GM23248 (cell line): Measurements from ENCODE around the gene CD164L2. TPM values are rescaled to one million over a fixed set of nuclear protein-coding genes. Genes with fewer than 3 reads are reported as not detected.
A peak's percentile ranks its signal among the peaks of the same experiment; 100 is the strongest.

Source experiments
- DNase-seq: peaks from one replicate; pipeline ENCODE4 v3.0.0-alpha.2; 2015
- H2AFZ ChIP-seq: fragments of 200-600 bp; sonication (generic); 2 replicates; pipeline ENCODE4 v1.6.1; 2016; ENCODE audit warnings: antibody characterized with exemption
- H3F3A ChIP-seq: fragments of 200-600 bp; sonication (generic); 2 replicates; pipeline ENCODE4 v1.6.1; 2016; ENCODE audit warnings: mild to moderate bottlenecking, antibody characterized with exemption, mixed run types; ENCODE audit not compliant: insufficient read depth
- H3K27ac ChIP-seq: fragments of 200-600 bp; sonication (generic); 2 replicates; pipeline ENCODE4 v1.5.1; 2016; ENCODE audit warnings: mild to moderate bottlenecking
- H3K27me3 ChIP-seq: fragments of 200-600 bp; sonication (generic); replicated peaks from 2 replicates; pipeline ENCODE4 v1.6.1; 2016; ENCODE audit warnings: mild to moderate bottlenecking; ENCODE audit not compliant: insufficient read depth
- H3K36me3 ChIP-seq: fragments of 200-600 bp; sonication (generic); 2 replicates; pipeline ENCODE4 v1.6.1; 2016; ENCODE audit warnings: low read depth, mild to moderate bottlenecking
- H3K4me1 ChIP-seq: fragments of 200-600 bp; sonication (generic); 2 replicates; pipeline ENCODE4 v1.6.1; 2016; ENCODE audit warnings: mild to moderate bottlenecking; ENCODE audit not compliant: insufficient read depth
- H3K4me2 ChIP-seq: fragments of 200-600 bp; sonication (generic); one replicate; pipeline ENCODE4 v1.6.1; 2016; ENCODE audit warnings: mild to moderate bottlenecking; ENCODE audit not compliant: unreplicated experiment
- H3K4me3 ChIP-seq: fragments of 200-600 bp; sonication (generic); 2 replicates; pipeline ENCODE4 v1.5.1; 2016; ENCODE audit warnings: mild to moderate bottlenecking
- H3K79me2 ChIP-seq: fragments of 200-600 bp; sonication (generic); 2 replicates; pipeline ENCODE4 v1.6.1; 2016; ENCODE audit warnings: mild to moderate bottlenecking; ENCODE audit not compliant: insufficient read depth
- H3K9ac ChIP-seq: fragments of 200-600 bp; sonication (generic); 2 replicates; pipeline ENCODE4 v1.6.1; 2016; ENCODE audit warnings: mild to moderate bottlenecking
- H3K9me2 ChIP-seq: fragments of 200-600 bp; sonication (generic); 2 replicates; pipeline ENCODE4 v1.6.1; 2016; ENCODE audit warnings: mixed run types, mild to moderate bottlenecking, moderate library complexity; ENCODE audit not compliant: insufficient read depth
- H3K9me3 ChIP-seq: fragments of 200-600 bp; sonication (generic); one replicate; pipeline ENCODE4 v1.6.1; 2017; ENCODE audit warnings: low read depth
- H4K20me1 ChIP-seq: fragments of 200-600 bp; sonication (generic); 2 replicates; pipeline ENCODE4 v1.6.0; 2016; ENCODE audit not compliant: insufficient read depth
- EZH2 ChIP-seq: fragments of 200-600 bp; sonication (generic); IDR thresholded peaks from 2 replicates; pipeline ENCODE4 v1.6.1; 2018; ENCODE audit warnings: antibody characterized with exemption, mild to moderate bottlenecking; ENCODE audit not compliant: insufficient read depth, poor library complexity, severe bottlenecking
- EZH2phosphoT487 ChIP-seq: fragments of 200-600 bp; sonication (generic); IDR thresholded peaks from 2 replicates; pipeline ENCODE4 v1.6.1; 2018; ENCODE audit warnings: antibody characterized with exemption, moderate library complexity, mild to moderate bottlenecking, low read depth; ENCODE audit not compliant: insufficient read depth
- WGBS, 2 experiments: methylation state at CpG; one replicate each; pipeline ENCODE4 v1.1.6; 2015 to 2017; ENCODE audit warnings: low lambda C conversion rate in 2 of 2, low coverage in 1 of 2; ENCODE audit errors: missing lambda C conversion rate in 2 of 2; 5-methylcytosine and 5-hydroxymethylcytosine counted together
- in situ Hi-C: fragments of 300-500 bp; cut with MboI; formaldehyde crosslinking; loops from 2 replicates; pipeline ENCODE4 v1.15.0; 2020
- polyA plus RNA-seq: library from polyadenylated mRNA; unstranded; fragments of >200 nt; fragmentation: Nextera tagmentation; extraction: Ambion mirVana; gene quantifications from 2 replicates; pipeline ENCODE4 v1.2.1, GENCODE V29; 2016
- total RNA-seq: library from RNA; depleted of rRNA; stranded (reverse); fragments of >200 nt; shearing (Covaris generic); gene quantifications from 2 replicates; pipeline ENCODE4 v1.2.3, GENCODE V29; 2014

CD164L2 gene
- total and polyA plus RNA-seq, 2 experiments from 2014 or later, result not detected

GRCh38 chr1:27366113-27366410 is 17.1 kb downstream of the CD164L2 start:
- no peaks in the 10 kb centered on the region for H3K9me3 ChIP-seq
- H2AFZ ChIP-seq, result peak overlapping the region; percentile 69
- H3K27me3 ChIP-seq, result no peaks in the 10 kb centered on the region
- H3K4me2 ChIP-seq, result peak overlapping the region; percentile 88
- peak overlapping the region; percentile 97 for H3K27ac ChIP-seq
- no peaks in the 10 kb centered on the region for H3F3A ChIP-seq
- H3K4me3 ChIP-seq, result peak overlapping the region; percentile 77
- peaks cover 15% of the 10 kb centered on the region for H3K4me1 ChIP-seq
- peak; percentile 86 for DNase-seq
- WGBS, 2 experiments, result 1% methylated on average over 26 to 30 of the region's 30 CpGs
- H4K20me1 ChIP-seq, result no peaks in the 10 kb centered on the region
- no peaks in the 10 kb centered on the region for H3K9me2 ChIP-seq
- H3K36me3 ChIP-seq, result peaks cover 5% of the 10 kb centered on the region; the same call in 1 of the 2 replicates
- in situ Hi-C loops, result no loop called here
- peaks cover 15% of the 10 kb centered on the region for H3K79me2 ChIP-seq
- peak overlapping the region; percentile 99 for H3K9ac ChIP-seq
- TF ChIP-seq EZH2 (no peak), EZH2phosphoT487 (no peak)

- WGBS, 2 experiments, result 1% methylated on average over 22 to 40 of the region's 40 CpGs
- H3K4me3 ChIP-seq, result peak overlapping the region; percentile 77
- peak; percentile 93 for DNase-seq
Observed at GRCh38 chr1:27365372-27366112, 17.6 kb downstream of the CD164L2 start.

GRCh38 chr1:27364696-27365371 is 18.3 kb downstream of the CD164L2 start:
- Histone ChIP-seq H4K20me1 (no peaks in the 10 kb centered on the region), H3K9me2 (no peaks in the 10 kb centered on the region), H3K79me2 (peaks cover 15% of the 10 kb centered on the region), H3K4me3 (peak overlapping the region; percentile 77), H3K27me3 (no peaks in the 10 kb centered on the region), H3K4me2 (peak overlapping the region; percentile 88), H3K27ac (peak overlapping the region; percentile 97), H3K36me3 (peaks cover 5% of the 10 kb centered on the region; the same call in 1 of the 2 replicates), H2AFZ (peak overlapping the region; percentile 69), H3K9ac (peak overlapping the region; percentile 99), H3F3A (no peaks in the 10 kb centered on the region), H3K4me1 (peaks cover 15% of the 10 kb centered on the region), H3K9me3 (no peaks in the 10 kb centered on the region)
- TF ChIP-seq EZH2 (no peak), EZH2phosphoT487 (no peak)
- 55 to 59% methylated on average over 11 of the region's 11 CpGs for WGBS, 2 experiments
- no peak for DNase-seq
- in situ Hi-C loops, result no loop called here

More at GRCh38 chr1:27365372-27366112, 17.6 kb downstream of the CD164L2 start:
- Histone ChIP-seq H3K4me2 (peak overlapping the region; percentile 88), H2AFZ (peak overlapping the region; percentile 69), H3K9ac (peak overlapping the region; percentile 99), H3K9me3 (no peaks in the 10 kb centered on the region), H4K20me1 (no peaks in the 10 kb centered on the region), H3K36me3 (peaks cover 5% of the 10 kb centered on the region; the same call in 1 of the 2 replicates), H3K79me2 (peaks cover 15% of the 10 kb centered on the region), H3F3A (no peaks in the 10 kb centered on the region), H3K27me3 (no peaks in the 10 kb centered on the region), H3K4me1 (peaks cover 15% of the 10 kb centered on the region), H3K9me2 (no peaks in the 10 kb centered on the region), H3K27ac (peak overlapping the region; percentile 97)
- in situ Hi-C loops, result no loop called here
- TF ChIP-seq EZH2, result no peak

- Histone ChIP-seq H3K4me2 (no peak overlapping the region), H3K4me1 (peaks cover 15% of the 10 kb centered on the region), H3K27me3 (no peaks in the 10 kb centered on the region), H3F3A (no peaks in the 10 kb centered on the region), H2AFZ (no peak overlapping the region), H3K36me3 (peaks cover 5% of the 10 kb centered on the region; the same call in 1 of the 2 replicates), H3K27ac (no peak overlapping the region), H4K20me1 (no peaks in the 10 kb centered on the region), H3K9ac (no peak overlapping the region), H3K9me2 (no peaks in the 10 kb centered on the region), H3K79me2 (peaks cover 15% of the 10 kb centered on the region), H3K9me3 (no peaks in the 10 kb centered on the region), H3K4me3 (no peak overlapping the region; the same call in 1 of the 2 replicates)
- WGBS, 2 experiments, result 81 to 84% methylated on average over 25 to 26 of the region's 26 CpGs
- no peak for DNase-seq
- TF ChIP-seq EZH2phosphoT487, result no peak
- no peak for TF ChIP-seq EZH2
- in situ Hi-C loops, result no loop called here
Observed at GRCh38 chr1:27363766-27364695, 19.1 kb downstream of the CD164L2 start.
